ENCODE measurements around the gene PIK3IP1.

PIK3IP1 gene

DNA sequence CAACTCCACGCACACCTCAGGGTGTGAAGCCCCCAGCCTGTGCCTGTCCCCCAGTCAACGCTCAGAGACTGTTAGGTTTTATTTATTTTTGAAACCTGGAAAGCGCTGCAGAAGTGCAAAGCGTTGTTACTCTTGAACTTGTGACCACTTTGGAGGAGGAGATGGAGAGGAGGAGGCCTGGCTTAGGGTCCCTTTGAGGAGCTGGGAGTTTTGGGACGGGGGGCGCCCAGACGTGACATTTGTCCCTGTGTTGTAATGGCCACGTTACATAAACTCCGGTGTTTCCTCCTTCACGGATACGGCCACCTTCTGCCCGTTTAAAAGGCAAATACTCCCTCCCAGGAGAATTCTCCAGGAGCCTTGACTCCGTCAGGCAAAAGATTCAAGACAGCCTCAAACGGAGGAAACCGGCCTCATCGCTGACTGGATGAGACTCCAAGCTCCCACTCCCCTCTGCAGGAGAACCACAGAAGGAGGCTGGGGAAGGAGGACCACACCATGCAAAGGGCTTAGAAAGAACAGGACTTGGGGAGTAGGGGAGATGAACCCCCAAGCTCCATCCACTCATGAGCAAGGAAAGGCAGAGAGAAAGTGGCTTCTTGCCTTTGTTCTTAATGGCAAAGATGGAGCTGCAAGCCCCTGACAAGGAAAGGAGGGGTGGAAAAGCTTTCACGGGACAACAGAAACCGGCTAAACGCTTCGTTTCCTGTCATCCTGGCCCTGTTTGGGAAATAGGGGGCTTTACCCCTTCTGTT lies 630 bp downstream of the PIK3IP1 start:
- no peaks in the 10 kb centered on the region for H3K27me3 Mint-ChIP-seq
- DNase-seq (ENCODE audit: low spot score in 2 of 2): peak in 1 of 2 donors; percentile 32

GRCh38 chr22:31290494-31291471 lies 1.5 kb downstream of the PIK3IP1 start:
- peak; percentile 80 for ATAC-seq (ENCODE audit: low read depth)
- H3K27ac Mint-ChIP-seq: peak overlapping the region; percentile 100
- no peaks in the 10 kb centered on the region for H3K9me3 Mint-ChIP-seq
- H3K27me3 Mint-ChIP-seq: no peaks in the 10 kb centered on the region
- peak overlapping the region; percentile 97 for H3K4me3 Mint-ChIP-seq
- H3K4me1 Mint-ChIP-seq: peaks cover 35% of the 10 kb centered on the region
- DNase-seq (ENCODE audit: low spot score in 2 of 2): peak; percentile 90 to 95
- peaks cover 11% of the 10 kb centered on the region for H3K36me3 Mint-ChIP-seq

More for the DNA sequence above, 630 bp downstream of the PIK3IP1 start:
- Mint-ChIP-seq H3K4me1 (peaks cover 34% of the 10 kb centered on the region), H3K36me3 (peaks cover 9% of the 10 kb centered on the region), H3K4me3 (peak overlapping the region; percentile 97), H3K9me3 (no peaks in the 10 kb centered on the region), H3K27ac (peak overlapping the region; percentile 100)
- no peak for ATAC-seq (ENCODE audit: low read depth)

GRCh38 chr22:31289344-31289743 lies 2.9 kb downstream of the PIK3IP1 start:
- peaks cover 17% of the 10 kb centered on the region for H3K36me3 Mint-ChIP-seq
- H3K4me3 Mint-ChIP-seq: peak overlapping the region; percentile 97
- peaks cover 36% of the 10 kb centered on the region for H3K4me1 Mint-ChIP-seq
- no peak for ATAC-seq (ENCODE audit: low read depth)
- no peaks in the 10 kb centered on the region for H3K9me3 Mint-ChIP-seq
- H3K27me3 Mint-ChIP-seq: no peaks in the 10 kb centered on the region
- H3K27ac Mint-ChIP-seq: peak overlapping the region; percentile 100
- DNase-seq (ENCODE audit: low spot score in 2 of 2): no peak

DNA sequence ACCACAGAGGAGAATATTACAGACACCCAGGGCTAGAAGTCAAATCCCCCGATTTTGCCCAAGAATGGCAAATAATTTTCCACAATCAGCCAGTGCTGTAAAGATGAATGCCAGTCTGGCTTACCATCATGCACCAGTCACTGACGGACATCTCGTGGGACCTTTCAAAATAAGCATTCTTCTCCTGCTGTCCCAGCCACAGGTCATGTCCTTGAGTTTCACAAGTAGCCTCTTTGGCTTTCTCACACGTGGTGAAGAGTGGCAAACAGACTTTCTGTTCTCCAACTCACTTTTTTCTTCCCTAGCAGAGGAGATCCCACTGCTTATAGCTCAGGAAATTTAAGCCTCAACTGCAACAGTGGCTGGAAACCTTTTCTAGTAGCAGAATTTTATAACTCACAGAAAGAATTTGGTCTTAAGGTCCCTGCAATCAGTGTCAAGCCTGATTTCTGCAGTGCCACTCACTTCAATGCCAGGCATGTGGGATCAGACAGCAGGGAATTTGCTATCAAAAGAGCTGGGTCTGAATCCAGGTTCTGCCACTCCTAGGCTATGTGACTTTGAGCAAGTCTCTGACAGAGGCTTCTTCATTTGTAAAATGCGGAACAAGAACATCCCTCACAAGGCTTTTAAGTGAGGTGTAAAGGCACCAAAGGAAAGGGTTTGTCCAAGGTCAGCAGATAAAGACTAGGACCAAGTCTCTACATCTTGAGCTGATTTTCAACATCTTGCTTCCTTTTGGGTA lies 3.6 kb downstream of the PIK3IP1 start:
- H3K9me3 Mint-ChIP-seq: no peaks in the 10 kb centered on the region
- no peaks in the 10 kb centered on the region for H3K27me3 Mint-ChIP-seq
- H3K4me1 Mint-ChIP-seq: peaks cover 34% of the 10 kb centered on the region
- DNase-seq (ENCODE audit: low spot score in 2 of 2): no peak
- peaks cover 21% of the 10 kb centered on the region for H3K36me3 Mint-ChIP-seq
- peak overlapping the region; percentile 100 for H3K27ac Mint-ChIP-seq
- no peak for ATAC-seq (ENCODE audit: low read depth)
- H3K4me3 Mint-ChIP-seq: peak overlapping the region; percentile 97

DNA sequence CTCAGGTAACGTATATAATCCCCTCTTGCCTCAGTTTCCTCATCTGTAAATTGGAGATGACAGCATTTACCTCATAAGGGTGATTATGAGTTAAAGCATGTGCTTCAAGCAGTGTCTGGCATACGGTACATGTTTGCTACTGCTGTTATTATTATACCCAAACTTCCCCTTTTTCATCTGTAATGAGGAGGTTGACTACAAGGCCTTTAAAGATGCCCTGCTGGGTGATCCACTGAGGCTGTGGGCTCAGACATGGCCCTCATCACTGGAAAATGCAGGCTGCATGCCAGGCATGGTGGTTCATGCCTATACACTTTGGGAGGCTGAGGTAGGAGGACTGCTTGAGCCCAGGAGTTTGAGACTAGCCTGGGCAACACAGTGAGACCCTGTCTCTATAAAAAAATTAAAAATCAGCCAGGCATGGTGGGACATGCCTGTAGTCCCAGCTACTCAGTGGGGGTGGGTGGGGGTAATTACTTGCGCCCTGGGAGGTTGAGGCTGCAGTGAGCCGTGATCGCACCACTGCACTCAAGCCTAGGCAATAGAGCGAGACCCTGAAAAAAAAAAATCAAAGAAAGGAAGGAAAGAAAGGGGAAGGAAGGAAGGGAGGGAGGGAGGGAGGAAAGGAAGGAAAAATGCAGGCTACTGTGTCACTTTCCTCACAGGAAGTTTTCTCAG lies 4.3 kb downstream of the PIK3IP1 start:
- DNase-seq (ENCODE audit: low spot score in 2 of 2) (peak in 1 of 2 donors; percentile 21), ATAC-seq (ENCODE audit: low read depth) (peak; percentile 10)
- peak overlapping the region; percentile 100 for H3K27ac Mint-ChIP-seq
- H3K27me3 Mint-ChIP-seq: no peaks in the 10 kb centered on the region
- peaks cover 24% of the 10 kb centered on the region for H3K36me3 Mint-ChIP-seq
- H3K4me1 Mint-ChIP-seq: peaks cover 32% of the 10 kb centered on the region
- H3K9me3 Mint-ChIP-seq: no peaks in the 10 kb centered on the region
- H3K4me3 Mint-ChIP-seq: peak overlapping the region; percentile 73

DNA sequence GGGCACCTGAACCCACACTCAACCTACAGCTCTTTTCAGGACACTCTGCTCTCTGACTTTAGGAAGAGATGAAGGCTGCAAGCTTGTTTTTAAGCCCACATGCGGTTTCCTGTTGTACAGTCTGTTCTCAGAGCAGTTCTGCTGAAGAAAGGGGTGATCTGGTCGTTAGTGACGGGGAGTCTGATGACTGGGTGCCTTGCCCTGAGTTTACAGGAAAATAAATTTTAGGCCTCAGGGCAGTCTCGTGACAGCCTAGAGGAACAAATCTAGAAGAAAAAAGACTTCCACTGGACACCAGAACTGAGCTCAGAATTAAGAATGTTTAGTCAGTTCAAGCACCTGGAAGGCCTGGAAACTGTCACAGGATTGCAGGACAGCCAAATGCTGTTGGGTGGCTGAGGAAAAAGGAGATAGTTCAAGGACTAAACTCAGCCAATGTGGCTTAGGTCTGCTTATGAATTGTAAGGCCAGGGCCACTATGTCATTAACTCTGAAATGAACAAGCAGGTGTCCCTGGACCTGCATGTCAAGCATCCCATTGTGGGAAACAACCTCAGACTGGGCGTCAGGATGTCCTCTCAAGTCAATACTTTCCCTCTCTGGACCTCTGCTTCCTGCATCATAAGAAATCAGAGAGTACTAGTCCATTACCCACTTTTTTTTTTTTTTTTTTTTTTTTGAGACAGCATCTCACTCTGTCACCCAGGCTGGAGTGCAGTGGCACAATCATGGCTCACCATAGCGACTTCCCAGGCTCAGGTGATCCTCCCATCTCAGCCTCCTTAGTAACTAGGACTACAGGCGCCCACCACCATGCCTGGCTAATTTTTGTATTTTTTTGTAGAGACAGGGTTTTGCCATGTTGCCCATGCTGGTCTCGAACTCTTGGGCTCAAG lies 5.7 kb downstream of the PIK3IP1 start:
- ATAC-seq (ENCODE audit: low read depth): no peak
- no peaks in the 10 kb centered on the region for H3K9me3 Mint-ChIP-seq
- peak overlapping the region; percentile 46 for H3K4me3 Mint-ChIP-seq
- peak overlapping the region; percentile 100 for H3K27ac Mint-ChIP-seq
- H3K4me1 Mint-ChIP-seq: peaks cover 32% of the 10 kb centered on the region
- DNase-seq (ENCODE audit: low spot score in 2 of 2): no peak
- H3K27me3 Mint-ChIP-seq: no peaks in the 10 kb centered on the region
- H3K36me3 Mint-ChIP-seq: peaks cover 26% of the 10 kb centered on the region

DNA sequence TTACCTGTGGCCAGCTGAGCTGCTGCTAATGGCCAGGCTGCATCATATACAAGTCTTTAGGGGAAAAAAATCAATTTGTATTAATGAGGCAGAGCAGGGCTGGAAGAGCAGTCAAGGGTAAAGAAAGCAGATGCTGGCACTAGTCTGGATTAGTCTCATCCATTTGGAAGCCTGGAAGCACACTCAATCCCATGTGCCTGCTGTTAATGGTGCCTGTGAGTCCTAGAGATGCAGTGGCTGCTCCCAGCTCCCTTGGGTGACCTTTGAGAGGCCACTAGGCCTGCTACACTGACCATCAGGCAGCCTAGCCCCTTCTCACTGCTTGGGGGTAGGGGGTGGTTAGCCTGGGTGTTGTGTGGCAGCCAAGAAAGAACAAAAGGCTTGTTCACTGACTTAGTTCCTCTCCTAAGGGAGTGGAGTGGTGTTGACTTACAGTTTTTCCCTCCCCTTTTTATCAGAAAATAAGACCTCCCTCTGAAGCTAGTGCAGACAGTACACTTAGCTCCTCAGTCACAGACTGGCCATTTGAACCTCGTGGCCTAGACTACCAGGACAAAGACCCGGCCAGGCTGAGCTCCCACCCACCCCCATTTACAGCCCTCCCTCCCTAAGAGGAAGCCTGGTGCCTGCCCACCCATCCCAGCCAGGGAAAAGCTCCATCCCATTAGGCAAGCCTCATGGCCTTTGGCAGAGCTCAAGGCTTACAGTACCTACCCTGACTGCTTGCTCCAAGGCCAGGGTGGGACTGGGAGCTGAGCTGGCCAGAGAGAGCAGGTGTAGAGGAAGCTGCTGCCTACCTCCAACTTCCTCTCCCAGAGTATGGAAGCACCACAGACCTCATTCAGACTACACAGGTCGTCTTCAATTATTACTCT lies 7.8 kb downstream of the PIK3IP1 start:
- Mint-ChIP-seq H3K27ac (peak overlapping the region; percentile 100), H3K36me3 (peaks cover 26% of the 10 kb centered on the region), H3K4me3 (no peak overlapping the region), H3K27me3 (no peaks in the 10 kb centered on the region), H3K4me1 (peaks cover 27% of the 10 kb centered on the region), H3K9me3 (no peaks in the 10 kb centered on the region)
- ATAC-seq (ENCODE audit: low read depth): no peak
- no peak for DNase-seq (ENCODE audit: low spot score in 2 of 2)

DNA sequence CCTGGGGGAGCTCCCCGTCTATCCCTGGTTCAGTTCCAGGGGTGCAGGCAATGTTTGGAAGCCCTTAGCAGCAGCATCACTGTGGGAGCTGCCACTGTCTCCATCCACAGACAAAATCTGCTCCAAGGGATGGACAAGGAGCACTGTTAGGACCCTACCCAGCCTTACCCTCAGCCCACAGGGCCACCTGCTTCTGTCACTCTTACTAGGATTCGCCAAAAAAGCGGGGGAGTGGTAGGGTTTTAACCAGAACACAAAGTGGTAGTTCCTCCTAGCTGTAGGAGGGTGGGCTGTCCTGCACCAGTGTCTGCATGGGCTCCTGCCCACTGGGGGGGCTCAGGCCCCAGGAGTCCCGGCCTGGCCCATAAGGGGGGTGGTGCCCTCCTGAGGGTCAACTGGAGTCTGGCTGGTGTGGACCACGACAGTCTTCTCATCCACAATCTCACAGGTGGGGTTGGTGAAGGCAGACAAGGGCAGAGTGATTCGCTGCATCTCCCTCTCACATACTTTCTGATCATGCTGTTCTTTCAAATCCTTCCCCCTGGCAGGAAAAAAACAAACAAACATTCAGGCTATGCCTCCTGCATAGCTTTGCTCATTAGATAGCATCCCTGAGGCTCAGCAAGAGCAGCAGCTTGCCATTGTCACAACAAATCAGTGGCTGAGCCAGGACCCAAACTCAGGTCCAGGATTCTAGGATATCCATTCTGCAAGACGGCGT lies 9.4 kb downstream of the PIK3IP1 start:
- peaks cover 24% of the 10 kb centered on the region for H3K36me3 Mint-ChIP-seq
- no peak overlapping the region for H3K4me3 Mint-ChIP-seq
- DNase-seq (ENCODE audit: low spot score in 2 of 2) (no peak), ATAC-seq (ENCODE audit: low read depth) (no peak)
- no peaks in the 10 kb centered on the region for H3K9me3 Mint-ChIP-seq
- H3K27me3 Mint-ChIP-seq: no peaks in the 10 kb centered on the region
- H3K27ac Mint-ChIP-seq: peak overlapping the region; percentile 68
- peaks cover 21% of the 10 kb centered on the region for H3K4me1 Mint-ChIP-seq

DNA sequence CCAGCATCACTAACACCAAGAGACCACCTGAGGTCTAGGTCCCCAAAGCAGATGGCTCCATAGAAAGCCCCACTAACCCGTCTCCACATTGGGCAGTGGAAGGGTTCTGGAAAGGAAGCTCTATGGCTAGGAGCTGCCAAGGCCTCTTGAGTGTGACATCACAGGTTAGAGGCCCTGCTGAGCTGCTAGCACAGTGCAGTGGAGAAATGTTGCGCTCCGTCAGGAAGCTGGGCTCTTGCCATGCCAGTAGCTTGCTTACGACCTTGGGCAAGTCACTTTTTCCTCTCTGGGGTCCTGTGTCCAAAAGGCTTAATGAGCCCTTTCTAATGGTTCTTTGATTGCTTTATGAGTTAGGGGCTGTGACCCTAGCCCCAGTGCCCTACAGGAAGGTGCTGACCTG lies 10.6 kb downstream of the PIK3IP1 start:
- Mint-ChIP-seq H3K27ac (peak overlapping the region; percentile 68), H3K36me3 (peaks cover 21% of the 10 kb centered on the region), H3K9me3 (no peaks in the 10 kb centered on the region), H3K4me3 (no peak overlapping the region), H3K4me1 (peaks cover 15% of the 10 kb centered on the region), H3K27me3 (no peaks in the 10 kb centered on the region)
- no peak for DNase-seq (ENCODE audit: low spot score in 2 of 2)
- ATAC-seq (ENCODE audit: low read depth): no peak

- DNase-seq (ENCODE audit: low spot score in 2 of 2) (no peak), ATAC-seq (ENCODE audit: low read depth) (no peak)
- Mint-ChIP-seq H3K27ac (peak overlapping the region; percentile 14), H3K9me3 (no peaks in the 10 kb centered on the region), H3K4me3 (no peak overlapping the region), H3K36me3 (peaks cover 11% of the 10 kb centered on the region), H3K4me1 (peaks cover 2% of the 10 kb centered on the region), H3K27me3 (no peaks in the 10 kb centered on the region)
Observed at GRCh38 chr22:31279821-31280505, 12.3 kb downstream of the PIK3IP1 start.

GRCh38 chr22:31279327-31279669 lies 13.0 kb downstream of the PIK3IP1 start:
- Mint-ChIP-seq H3K27me3 (no peaks in the 10 kb centered on the region), H3K27ac (peak overlapping the region; percentile 14), H3K4me1 (peaks cover 2% of the 10 kb centered on the region), H3K4me3 (no peak overlapping the region), H3K36me3 (peaks cover 11% of the 10 kb centered on the region), H3K9me3 (no peaks in the 10 kb centered on the region)
- no peak for DNase-seq (ENCODE audit: low spot score in 2 of 2)
- ATAC-seq (ENCODE audit: low read depth): no peak

Measured in memory B cell (primary cell).